Thyroid gland (tissue), 4 donors: ENCODE measurements around the gene SNAP91. TPM values are rescaled to one million over a fixed set of nuclear protein-coding genes. Genes with fewer than 3 reads are reported as not detected.

Source experiments
- DNase-seq, 2 donors: peaks; one replicate each; pipeline ENCODE4 v3.0.0-alpha.2; 2019
- H3K27ac ChIP-seq, 3 donors: fragments of 200-600 bp; sonication (generic); 1 replicate in 2 of 3; 2 replicates in 1 of 3; pipeline ENCODE4 v1.5.1; 2016 to 2019; ENCODE audit warnings: mild to moderate bottlenecking in 1 of 3, moderate library complexity in 1 of 3
- H3K27me3 ChIP-seq: fragments of 200-600 bp; sonication (generic); one replicate; pipeline ENCODE4 v1.5.1; 2019
- H3K36me3 ChIP-seq, 2 donors: fragments of 200-600 bp; sonication (generic); one replicate each; pipeline ENCODE4 v1.5.1; 2016 to 2019
- H3K4me1 ChIP-seq, 2 donors: fragments of 200-600 bp; sonication (generic); one replicate each; pipeline ENCODE4 v1.5.1; 2017 to 2019
- H3K4me3 ChIP-seq, 3 donors: fragments of 200-600 bp; sonication (generic); replicated peaks in 1 of 3; 1 replicate in 2 of 3; 2 replicates in 1 of 3; pipeline ENCODE4 v1.5.1; 2016; ENCODE audit warnings: mild to moderate bottlenecking in 1 of 3
- H3K9me3 ChIP-seq: fragments of 200-600 bp; sonication (generic); one replicate; pipeline ENCODE4 v1.5.1; 2017
- CTCF ChIP-seq, 6 experiments: fragments of 200-600 bp in 3 of 6; fragments of 450-650 bp in 3 of 6; sonication (generic) in 3 of 6; IDR thresholded peaks; one replicate each; pipeline ENCODE4 v1.5.1; 2016 to 2019; ENCODE audit warnings: antibody characterized with exemption in 6 of 6, mild to moderate bottlenecking in 2 of 6, inconsistent platforms in 1 of 6, moderate library complexity in 1 of 6
- POLR2A ChIP-seq, 2 donors: fragments of 450-650 bp; IDR thresholded peaks; one replicate each; pipeline ENCODE4 v1.6.1; 2017; ENCODE audit warnings: antibody characterized with exemption in 2 of 2, mild to moderate bottlenecking in 2 of 2, moderate library complexity in 1 of 2
- WGBS, 2 donors: methylation state at CpG; one replicate each; pipeline ENCODE4 v1.1.5; 2017; 5-methylcytosine and 5-hydroxymethylcytosine counted together
- intact Hi-C: fragments of 100-400 bp; cut with DNase I; formaldehyde crosslinking; loops from one replicate; pipeline ENCODE4 v1.15.1; 2023
- total RNA-seq, 4 donors: library from RNA; depleted of rRNA; stranded (reverse); fragments of >200 nt; gene quantifications; one replicate each; pipeline ENCODE4 v1.2.3, GENCODE V29; 2016

Gene SNAP91
- total RNA-seq, 4 donors from 2014 or later = 0.50 to 3.4 (median 1.8) TPM

- peak; percentile 17 to 67 (median 34) for TF ChIP-seq CTCF (IDR thresholded peaks at IDR 0.05)
- TF ChIP-seq POLR2A (IDR thresholded peaks at IDR 0.05) = no peak
- peak; percentile 30 to 53 for DNase-seq
- H3K27me3 ChIP-seq = no peaks in the 10 kb centered on the region
- no peaks in the 10 kb centered on the region for H3K36me3 ChIP-seq
- H3K4me3 ChIP-seq = no peak overlapping the region
- no peaks in the 10 kb centered on the region for H3K9me3 ChIP-seq
- H3K27ac ChIP-seq = no peak overlapping the region
- H3K4me1 ChIP-seq = no peaks in the 10 kb centered on the region
- intact Hi-C loops = no loop called here
- WGBS, 2 donors = 43 to 49% methylated on average over 5 of the region's 5 CpGs
Measured at GRCh38 chr6:83536034-83536646, 172.8 kb downstream of the SNAP91 start.

- TF ChIP-seq POLR2A (IDR thresholded peaks at IDR 0.05) = no peak
- TF ChIP-seq CTCF (IDR thresholded peaks at IDR 0.05) = no peak
- 84 to 86% methylated on average over 4 of the region's 4 CpGs for WGBS, 2 donors
- no peak overlapping the region for H3K4me3 ChIP-seq
- no peaks in the 10 kb centered on the region for H3K36me3 ChIP-seq
- H3K9me3 ChIP-seq = no peaks in the 10 kb centered on the region
- DNase-seq = no peak
- intact Hi-C loops = loop anchor here (5.0 to 10.0 kb wide), 3 partner anchors 97 to 454 kb away; partner anchors contain the start of genes DOP1A and UBE3D
- no peaks in the 10 kb centered on the region for H3K27me3 ChIP-seq
- H3K4me1 ChIP-seq = no peaks in the 10 kb centered on the region
- no peak overlapping the region for H3K27ac ChIP-seq
Measured at GRCh38 chr6:83518816-83519480, 190.0 kb downstream of the SNAP91 start.

- no peaks in the 10 kb centered on the region for H3K9me3 ChIP-seq
- intact Hi-C loops = loop anchor here (5.0 to 10.0 kb wide), 3 partner anchors 95 to 453 kb away; partner anchors contain the start of genes DOP1A and UBE3D
- WGBS, 2 donors = 68 to 73% methylated on average over 1 of the region's 1 CpG
Measured at GRCh38 chr6:83517500-83517899, 191.4 kb downstream of the SNAP91 start.

GRCh38 chr6:83514866-83515466, 193.9 kb downstream of the SNAP91 start:
- 19 to 35% methylated on average over 4 of the region's 4 CpGs for WGBS, 2 donors
- TF ChIP-seq CTCF (IDR thresholded peaks at IDR 0.05) (peak; percentile 44 to 87 (median 75)), POLR2A (IDR thresholded peaks at IDR 0.05) (no peak)

More at GRCh38 chr6:83517500-83517899, 191.4 kb downstream of the SNAP91 start:
- H3K4me3 ChIP-seq = no peak overlapping the region
- H3K27me3 ChIP-seq = no peaks in the 10 kb centered on the region
- H3K27ac ChIP-seq = no peak overlapping the region
- no peaks in the 10 kb centered on the region for H3K4me1 ChIP-seq
- DNase-seq = no peak
- H3K36me3 ChIP-seq = no peaks in the 10 kb centered on the region
- TF ChIP-seq CTCF (IDR thresholded peaks at IDR 0.05) = no peak
- no peak for TF ChIP-seq POLR2A (IDR thresholded peaks at IDR 0.05)

More at GRCh38 chr6:83514866-83515466, 193.9 kb downstream of the SNAP91 start:
- intact Hi-C loops = loop anchor here (5.0 to 10.0 kb wide), 3 partner anchors 93 to 450 kb away; partner anchors contain the start of genes DOP1A and UBE3D
- Histone ChIP-seq H3K9me3 (no peaks in the 10 kb centered on the region), H3K27me3 (no peaks in the 10 kb centered on the region), H3K36me3 (no peaks in the 10 kb centered on the region), H3K4me3 (no peak overlapping the region), H3K27ac (no peak overlapping the region), H3K4me1 (no peaks in the 10 kb centered on the region)
- peak in 1 of 2 donors; percentile 5 for DNase-seq
